GM18870 (cell line): ENCODE results near the gene SLAMF8.

Experiments used
- ATAC-seq: cut with Tn5 transposase; IDR thresholded peaks from one replicate; pipeline ENCODE4 v1.9.1; 2021; ENCODE audit warnings: moderate library complexity; ENCODE audit not compliant: unreplicated experiment

Gene SLAMF8

DNA sequence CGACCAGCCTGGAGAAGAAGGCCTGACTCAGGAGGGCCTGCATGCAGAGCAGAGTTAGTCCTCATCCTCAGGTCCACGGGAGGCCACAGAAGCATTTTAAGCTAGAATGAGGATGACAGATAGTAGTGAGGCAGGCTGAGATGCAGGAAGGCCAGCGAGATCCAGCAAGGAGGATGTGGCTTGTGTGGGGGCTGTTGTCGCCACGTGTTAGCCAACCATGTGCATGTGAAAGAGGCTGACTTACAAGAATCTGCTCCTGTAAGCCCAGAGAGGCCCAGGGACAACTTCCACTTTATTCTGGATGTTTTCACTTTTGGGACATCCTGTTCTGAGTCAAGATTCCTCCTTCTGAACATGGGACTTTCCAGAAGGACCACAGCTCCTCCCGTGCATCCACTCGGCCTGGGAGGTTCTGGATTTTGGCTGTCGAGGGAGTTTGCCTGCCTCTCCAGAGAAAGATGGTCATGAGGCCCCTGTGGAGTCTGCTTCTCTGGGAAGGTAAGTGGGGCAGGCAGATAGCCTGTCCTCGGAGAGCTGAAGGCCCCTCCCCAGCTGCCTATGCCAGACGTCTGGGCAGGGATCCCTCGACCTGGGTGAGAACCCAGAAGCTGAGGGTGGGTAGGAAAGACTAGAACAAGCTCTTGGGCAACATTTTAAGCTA lies at the start of gene SLAMF8:
Gene SLAMF8 (plus strand): TSS at position 433 of the 661 bp plus-strand sequence. CDS start 26 bp downstream, at position 459.
- no peak for ATAC-seq

DNA sequence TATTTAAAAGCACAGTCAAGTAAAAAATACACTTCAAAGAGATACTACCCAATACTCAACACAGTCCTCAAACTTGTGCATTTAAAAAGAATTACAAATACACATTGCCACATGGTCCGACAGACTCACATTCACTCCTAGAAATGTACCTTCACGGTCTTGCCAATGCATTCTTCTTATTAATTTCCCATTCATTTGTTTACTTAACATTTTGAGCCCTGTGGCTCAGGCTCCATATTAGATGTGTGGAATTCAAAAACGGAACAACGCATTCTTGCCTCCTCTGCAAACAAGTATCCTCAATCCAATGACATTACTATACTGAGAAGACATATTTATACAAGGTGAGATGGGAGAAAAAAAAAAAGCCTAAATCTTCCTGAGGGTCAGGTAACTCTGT lies 48.4 kb upstream of the SLAMF8 start:
- no peak for ATAC-seq

DNA sequence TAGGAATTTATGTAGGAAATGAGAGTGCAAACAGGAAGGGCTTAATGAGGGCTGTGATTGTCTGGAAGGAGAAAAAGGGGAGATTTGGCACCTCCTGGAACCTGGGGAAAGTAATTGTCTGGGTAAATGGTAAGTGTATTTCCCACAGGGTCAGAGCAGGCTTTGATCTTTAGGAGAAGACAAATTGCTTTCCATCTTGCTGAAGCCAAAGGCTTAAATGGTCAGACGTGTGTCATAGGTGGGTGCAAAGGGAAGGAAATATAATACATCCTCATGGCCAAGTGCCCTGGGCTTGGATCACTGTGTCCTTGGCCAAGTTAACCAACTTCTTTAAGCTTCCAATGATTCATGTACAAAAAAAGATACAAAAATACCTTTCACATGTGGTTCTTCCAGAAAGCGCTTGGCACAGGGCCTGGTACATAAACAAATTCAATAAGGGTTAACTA lies 47.2 kb upstream of the SLAMF8 start:
- no peak for ATAC-seq

DNA sequence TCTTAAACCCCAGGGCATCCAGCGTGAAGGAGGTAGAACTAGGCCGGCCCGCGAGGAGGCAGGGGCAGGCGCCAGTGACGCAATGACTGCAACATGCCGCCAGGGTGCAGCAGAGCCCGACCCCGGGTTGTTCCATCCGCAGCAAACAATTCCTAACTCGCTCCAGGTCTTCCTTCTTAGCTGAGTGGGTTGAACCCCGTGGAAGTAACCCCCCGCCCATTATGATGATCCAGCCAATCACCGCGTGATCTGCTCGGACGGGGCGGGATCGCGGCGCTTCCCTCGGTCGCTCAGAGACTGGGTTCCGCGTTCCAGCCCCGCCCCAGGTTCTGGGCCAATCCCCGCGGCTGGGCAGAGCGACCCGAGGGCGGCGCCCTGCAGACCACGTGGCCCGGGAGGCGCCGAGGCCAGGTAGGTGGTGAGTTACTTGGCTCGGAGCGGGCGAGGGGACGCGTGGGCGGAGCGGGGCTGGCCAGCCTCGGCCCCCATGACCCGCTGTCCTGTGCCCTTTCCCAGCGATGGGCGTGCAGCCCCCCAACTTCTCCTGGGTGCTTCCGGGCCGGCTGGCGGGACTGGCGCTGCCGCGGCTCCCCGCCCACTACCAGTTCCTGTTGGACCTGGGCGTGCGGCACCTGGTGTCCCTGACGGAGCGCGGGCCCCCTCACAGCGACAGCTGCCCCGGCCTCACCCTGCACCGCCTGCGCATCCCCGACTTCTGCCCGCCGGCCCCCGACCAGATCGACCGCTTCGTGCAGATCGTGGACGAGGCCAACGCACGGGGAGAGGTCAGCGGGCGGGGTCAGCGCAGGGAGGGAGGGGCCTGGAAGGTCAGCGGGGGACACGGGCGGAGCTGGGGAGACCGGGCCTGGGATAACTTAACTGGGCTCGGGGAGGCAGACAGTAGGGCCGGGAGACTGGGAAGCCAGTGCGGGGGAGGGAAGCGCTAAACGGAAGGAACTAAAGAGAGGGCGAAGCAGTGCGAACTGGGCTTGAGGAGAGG lies 45.8 kb upstream of the SLAMF8 start, which contains the start of gene DUSP23:
Gene DUSP23 (plus strand): TSS at position 380 of the 1,000 bp plus-strand sequence. CDS start 139 bp downstream, at position 519.
- ATAC-seq: peak; percentile 89

- ATAC-seq: no peak
Measured at GRCh38 chr1:159781992-159782391, 44.7 kb upstream of the SLAMF8 start.

GRCh38 chr1:159783724-159784123 lies 42.9 kb upstream of the SLAMF8 start:
- ATAC-seq: no peak

DNA sequence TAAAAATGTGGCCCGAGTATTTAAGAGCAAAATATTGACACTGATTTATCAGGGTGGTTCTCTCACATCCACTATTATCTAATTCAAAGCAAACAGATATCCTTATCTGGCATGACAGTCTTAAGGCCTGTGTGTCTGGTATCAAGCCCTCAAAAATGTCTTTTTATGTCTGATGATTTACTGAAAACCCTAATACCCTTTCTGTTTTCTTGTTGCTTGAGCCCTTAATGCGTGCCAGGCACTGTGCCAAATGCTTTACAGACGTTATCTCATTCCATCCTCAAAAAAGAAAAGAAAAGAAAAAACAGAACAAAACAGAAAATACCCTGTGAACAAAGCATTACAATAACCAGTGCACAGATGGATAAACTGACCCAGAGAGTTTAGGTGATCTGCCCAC lies 40.2 kb upstream of the SLAMF8 start:
- ATAC-seq: no peak

DNA sequence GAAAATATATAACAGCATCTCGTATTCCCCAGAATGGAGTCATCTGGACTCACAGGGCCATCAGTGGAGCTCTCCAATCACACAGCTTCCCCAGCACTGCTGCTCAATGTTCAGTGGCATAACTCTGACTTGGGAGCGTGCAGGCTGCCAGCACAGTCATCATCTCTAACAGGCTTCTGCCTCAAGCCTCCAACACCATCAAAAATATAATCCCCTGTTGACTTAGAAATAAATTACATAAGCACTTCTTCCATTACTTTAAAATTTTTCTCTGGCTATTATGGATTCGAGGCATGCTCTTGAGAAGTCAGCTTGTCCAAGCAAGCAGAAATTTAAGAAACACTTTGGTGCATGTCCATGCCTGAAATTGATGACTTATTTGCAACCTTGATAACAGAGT lies 39.7 kb upstream of the SLAMF8 start:
- no peak for ATAC-seq

DNA sequence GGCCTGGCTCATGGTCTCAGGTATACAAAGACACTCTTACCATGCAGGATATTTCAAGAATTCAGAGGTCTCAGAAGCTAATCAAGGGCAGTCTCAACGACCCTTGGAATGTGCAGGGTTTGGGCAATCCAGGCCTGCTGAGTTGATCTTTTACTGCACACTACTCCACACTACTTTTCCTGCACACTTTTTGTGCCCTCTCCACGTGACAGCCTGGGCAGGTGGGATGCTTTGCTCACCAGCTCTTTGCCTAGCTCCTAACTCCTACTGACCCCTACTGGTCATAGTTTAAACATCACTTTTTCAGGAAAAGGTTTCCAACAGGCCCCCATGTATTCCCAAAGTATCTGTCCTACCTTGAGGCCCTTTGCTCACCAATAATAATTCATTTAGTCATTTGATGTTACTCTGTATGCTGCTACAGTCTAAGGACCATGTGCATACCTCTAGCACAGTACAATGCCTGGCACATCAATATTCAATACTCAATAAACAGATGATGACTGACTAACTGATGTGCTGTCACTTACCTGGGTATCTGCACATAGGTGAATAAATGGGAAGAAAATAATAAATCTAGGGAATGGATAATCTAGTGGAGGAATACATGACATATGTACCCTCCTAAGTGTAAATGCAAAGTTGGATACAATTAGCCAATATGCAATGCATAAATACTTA lies 36.3 kb upstream of the SLAMF8 start:
- ATAC-seq: no peak

DNA sequence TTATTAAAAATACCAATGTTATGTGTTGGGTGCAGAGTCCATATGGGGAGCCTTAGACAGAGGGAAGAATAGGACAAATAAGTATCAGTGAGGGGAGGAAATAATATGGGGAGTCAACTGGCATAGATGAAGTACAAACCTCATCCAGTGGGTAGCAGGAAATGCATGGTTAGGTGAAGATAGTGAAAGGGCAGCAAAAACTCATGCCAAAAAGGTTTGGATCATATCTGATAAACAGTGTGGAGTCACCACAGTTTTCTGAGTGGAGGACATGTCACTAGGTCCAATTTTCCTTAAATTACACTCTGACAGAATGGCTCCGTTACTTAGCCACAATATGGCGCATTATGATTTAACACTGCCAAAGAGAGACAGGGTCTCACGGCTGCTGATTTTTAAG lies 35.6 kb upstream of the SLAMF8 start:
- ATAC-seq: no peak

DNA sequence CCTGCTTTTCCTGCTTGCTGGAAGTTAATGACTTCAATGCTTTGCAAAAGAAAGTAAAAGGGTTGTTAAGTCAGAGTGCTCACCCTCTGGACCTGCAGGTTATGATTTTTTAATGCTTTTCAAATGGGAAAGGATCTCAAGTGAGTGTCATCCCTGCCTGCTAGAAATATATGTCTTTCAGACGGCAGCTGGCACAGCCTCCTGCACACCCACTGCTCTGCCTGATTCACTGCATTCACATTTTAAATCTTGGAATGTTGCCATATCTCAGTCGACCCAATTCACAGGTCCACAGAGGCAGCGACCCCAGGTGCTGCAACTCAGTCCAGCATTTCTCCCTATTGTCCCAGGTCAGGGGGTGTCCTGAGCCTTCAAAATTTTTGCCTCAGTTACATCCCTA lies 35.2 kb upstream of the SLAMF8 start:
- no peak for ATAC-seq

GRCh38 chr1:159795534-159795933 lies 31.1 kb upstream of the SLAMF8 start:
- no peak for ATAC-seq

DNA sequence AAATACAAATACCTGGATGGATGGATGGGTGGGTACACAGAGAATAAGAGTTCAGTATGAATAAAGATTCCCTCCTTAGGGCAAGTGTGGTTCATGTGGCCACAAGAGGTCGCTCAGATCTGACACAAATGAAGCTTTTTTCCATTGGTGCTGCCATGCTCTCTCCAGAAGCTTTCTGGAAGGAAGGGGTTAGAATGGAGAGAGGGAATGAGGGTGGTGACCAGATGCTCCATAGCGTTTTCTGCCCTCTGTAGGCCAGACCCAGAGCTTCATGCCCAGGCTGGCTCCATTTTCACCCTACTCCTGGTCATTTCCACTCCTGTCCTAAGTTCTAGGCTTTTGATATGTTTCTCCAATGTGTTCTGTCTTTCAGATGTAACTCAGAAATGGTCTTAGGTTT lies 27.8 kb upstream of the SLAMF8 start:
- ATAC-seq: no peak

DNA sequence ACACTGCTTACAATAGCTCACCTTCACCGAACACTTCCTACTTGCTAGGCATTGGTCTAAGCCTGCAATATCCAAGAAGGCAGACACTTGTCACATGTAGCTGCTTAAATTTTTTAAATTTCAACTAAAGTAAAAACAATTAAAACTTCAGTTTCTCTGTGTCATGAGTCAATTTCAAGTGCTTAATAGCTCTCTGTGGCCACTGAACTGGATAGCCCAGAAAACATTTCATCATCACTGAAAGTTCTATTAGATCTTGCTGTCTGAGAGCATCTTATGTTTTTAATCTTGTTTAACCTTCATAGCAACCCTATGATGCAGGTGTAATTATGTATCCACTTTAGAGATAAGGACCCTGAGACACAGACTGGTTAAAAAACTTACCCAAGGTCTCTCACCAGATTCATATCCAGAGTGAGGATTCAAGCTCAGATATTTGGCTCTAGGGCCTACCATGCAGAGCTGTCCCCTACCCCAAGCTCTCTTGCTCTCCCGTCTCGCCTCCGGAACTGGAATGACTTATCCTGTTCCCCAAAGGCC lies 27.2 kb upstream of the SLAMF8 start:
- no peak for ATAC-seq

- no peak for ATAC-seq
Measured at GRCh38 chr1:159800177-159800930, 26.3 kb upstream of the SLAMF8 start.

DNA sequence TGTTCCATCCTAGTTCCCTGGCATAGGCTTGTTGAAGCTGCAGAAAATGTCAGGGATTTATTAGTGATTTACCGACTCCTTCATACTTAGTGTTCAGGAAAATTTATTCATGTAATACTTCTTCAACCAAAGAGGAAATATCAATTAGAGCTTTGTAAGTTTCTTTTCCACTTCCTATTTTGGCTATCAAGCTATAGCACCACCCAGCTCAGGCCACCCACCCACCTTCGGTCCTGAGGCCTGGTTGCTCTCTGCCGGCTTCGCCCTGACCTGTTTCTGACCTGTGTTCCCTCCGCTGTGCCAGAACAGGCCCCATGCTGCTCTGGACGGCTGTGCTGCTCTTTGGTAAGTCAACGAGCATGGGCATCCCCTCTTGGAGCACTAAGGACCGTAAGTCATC lies 24.6 kb upstream of the SLAMF8 start, which contains the start of gene FCRL6:
Gene FCRL6 (plus strand): TSS at position 250 of the 400 bp plus-strand sequence. CDS start 65 bp downstream, at position 315.
- no peak for ATAC-seq

GRCh38 chr1:159803956-159804689 lies 22.6 kb upstream of the SLAMF8 start:
- ATAC-seq: no peak

DNA sequence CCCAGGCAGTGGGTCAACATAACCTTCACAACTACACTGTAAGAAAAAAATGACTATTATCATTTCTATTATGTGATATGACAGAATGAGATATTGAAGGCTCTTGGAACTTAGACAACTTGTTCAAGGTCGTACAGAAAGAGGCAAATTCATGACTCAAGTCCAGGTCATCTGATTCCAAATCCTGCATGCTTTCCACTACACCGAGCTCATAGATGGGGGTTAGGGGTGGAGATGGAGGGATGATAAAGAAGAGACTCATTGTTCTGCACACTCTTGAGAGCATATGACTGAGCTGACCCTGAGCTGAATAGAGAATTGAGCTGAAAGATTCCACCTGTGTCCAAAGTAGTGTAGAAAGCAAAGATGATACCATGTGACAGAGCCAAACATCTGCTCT lies 21.7 kb upstream of the SLAMF8 start:
- no peak for ATAC-seq

- no peak for ATAC-seq
Measured at GRCh38 chr1:159815926-159816325, 10.7 kb upstream of the SLAMF8 start.
